ENCODE measurements around the gene LATS1. TPM values are rescaled to one million over a fixed set of nuclear protein-coding genes. Genes with fewer than 3 reads are reported as not detected.
"Not testable (repeated sequence)": the region's sequence is repeated elsewhere in the genome, so short reads cannot be mapped to it uniquely, and the experiment has no call there.

Gene LATS1
- total RNA-seq, 1 donor from 2014 or later = 11.9 TPM

GRCh38 chr6:149694921-149695320, 23.0 kb downstream of the LATS1 start:
- H3K9me3 ChIP-seq = no peaks in the 10 kb centered on the region
- no peak overlapping the region for H3K27ac ChIP-seq
- no peak for DNase-seq (ENCODE audit: low spot score in 2 of 2)
- TF ChIP-seq, protein P1, sequence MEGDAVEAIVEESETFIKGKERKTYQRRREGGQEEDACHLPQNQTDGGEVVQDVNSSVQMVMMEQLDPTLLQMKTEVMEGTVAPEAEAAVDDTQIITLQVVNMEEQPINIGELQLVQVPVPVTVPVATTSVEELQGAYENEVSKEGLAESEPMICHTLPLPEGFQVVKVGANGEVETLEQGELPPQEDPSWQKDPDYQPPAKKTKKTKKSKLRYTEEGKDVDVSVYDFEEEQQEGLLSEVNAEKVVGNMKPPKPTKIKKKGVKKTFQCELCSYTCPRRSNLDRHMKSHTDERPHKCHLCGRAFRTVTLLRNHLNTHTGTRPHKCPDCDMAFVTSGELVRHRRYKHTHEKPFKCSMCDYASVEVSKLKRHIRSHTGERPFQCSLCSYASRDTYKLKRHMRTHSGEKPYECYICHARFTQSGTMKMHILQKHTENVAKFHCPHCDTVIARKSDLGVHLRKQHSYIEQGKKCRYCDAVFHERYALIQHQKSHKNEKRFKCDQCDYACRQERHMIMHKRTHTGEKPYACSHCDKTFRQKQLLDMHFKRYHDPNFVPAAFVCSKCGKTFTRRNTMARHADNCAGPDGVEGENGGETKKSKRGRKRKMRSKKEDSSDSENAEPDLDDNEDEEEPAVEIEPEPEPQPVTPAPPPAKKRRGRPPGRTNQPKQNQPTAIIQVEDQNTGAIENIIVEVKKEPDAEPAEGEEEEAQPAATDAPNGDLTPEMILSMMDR (IDR thresholded peaks at IDR 0.05) = no peak
- peaks cover 13 to 35% of the 10 kb centered on the region in 2 donors for H3K36me3 ChIP-seq
- H3K27me3 ChIP-seq = no peaks in the 10 kb centered on the region
- H3K4me3 ChIP-seq = no peak overlapping the region
- no peaks in the 10 kb centered on the region for H3K4me1 ChIP-seq
- intact Hi-C loops (cut with DNase I) = no loop called here

DNA sequence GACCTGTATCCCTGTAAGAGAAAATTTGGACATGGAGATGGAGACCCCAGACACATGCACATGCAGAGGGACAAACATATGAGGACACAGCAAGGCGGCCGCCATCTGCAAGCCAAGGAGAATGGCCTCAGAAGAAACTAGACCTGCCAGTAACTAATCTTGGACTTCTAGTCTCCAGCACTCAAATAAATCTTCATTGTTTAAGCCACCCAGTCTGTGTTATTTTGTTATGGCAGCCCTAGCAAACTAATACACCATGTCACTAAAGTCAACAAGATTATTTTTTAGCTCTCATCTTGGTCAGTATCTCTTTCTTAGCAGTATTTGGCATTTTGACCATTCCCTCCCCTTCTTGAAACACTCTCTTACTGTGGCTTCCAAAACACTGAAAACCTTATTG, 26.7 kb downstream of the LATS1 start:
- H3K9me3 ChIP-seq = no peaks in the 10 kb centered on the region
- H3K36me3 ChIP-seq = peaks cover 17 to 31% of the 10 kb centered on the region in 2 donors
- H3K4me1 ChIP-seq = no peaks in the 10 kb centered on the region
- no peak overlapping the region for H3K4me3 ChIP-seq
- H3K27me3 ChIP-seq = no peaks in the 10 kb centered on the region
- intact Hi-C loops (cut with DNase I) = no loop called here
- no peak for DNase-seq (ENCODE audit: low spot score in 2 of 2)
- TF ChIP-seq, protein P1 (IDR thresholded peaks at IDR 0.05) = no peak
- no peak overlapping the region for H3K27ac ChIP-seq

- Histone ChIP-seq H3K36me3 (peaks cover 16 to 43% of the 10 kb centered on the region in 2 donors), H3K9me3 (no peaks in the 10 kb centered on the region), H3K27me3 (no peaks in the 10 kb centered on the region), H3K27ac (no peak overlapping the region), H3K4me1 (no peaks in the 10 kb centered on the region), H3K4me3 (no peak overlapping the region)
- intact Hi-C loops (cut with DNase I) = no loop called here
- TF ChIP-seq, protein P1 (IDR thresholded peaks at IDR 0.05) = no peak
- no peak for DNase-seq (ENCODE audit: low spot score in 2 of 2)
Observed at GRCh38 chr6:149686230-149686629, 31.7 kb downstream of the LATS1 start.

GRCh38 chr6:149683256-149683859, 34.5 kb downstream of the LATS1 start:
- no peaks in the 10 kb centered on the region for H3K27me3 ChIP-seq
- H3K4me3 ChIP-seq = no peak overlapping the region
- no peaks in the 10 kb centered on the region for H3K9me3 ChIP-seq
- peaks cover 32 to 48% of the 10 kb centered on the region in 2 donors for H3K36me3 ChIP-seq
- no peak for DNase-seq (ENCODE audit: low spot score in 2 of 2)
- TF ChIP-seq, protein P1 (IDR thresholded peaks at IDR 0.05) = no peak
- intact Hi-C loops (cut with DNase I) = no loop called here
- no peak overlapping the region for H3K27ac ChIP-seq
- H3K4me1 ChIP-seq = no peaks in the 10 kb centered on the region

DNA sequence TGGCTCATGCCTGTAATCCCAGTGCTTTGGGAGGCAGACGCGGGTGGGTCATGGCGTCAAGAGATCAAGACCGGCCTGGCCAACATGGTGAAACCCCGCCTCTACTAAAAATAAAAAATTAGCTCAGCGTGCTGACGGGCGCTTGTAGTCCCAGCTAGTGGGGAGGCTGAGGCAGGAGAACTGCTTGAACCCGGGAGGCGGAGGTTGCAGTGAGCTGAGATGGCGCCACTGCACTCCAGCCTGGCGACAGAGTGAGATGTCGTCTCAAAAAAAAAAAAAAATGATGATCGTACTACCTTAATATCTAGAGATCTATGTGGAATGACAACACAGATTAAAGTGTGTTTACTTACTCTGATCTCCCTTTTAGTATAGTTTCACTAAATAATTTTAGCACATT, 36.1 kb downstream of the LATS1 start:
- H3K27ac ChIP-seq = not testable (repeated sequence)

DNA sequence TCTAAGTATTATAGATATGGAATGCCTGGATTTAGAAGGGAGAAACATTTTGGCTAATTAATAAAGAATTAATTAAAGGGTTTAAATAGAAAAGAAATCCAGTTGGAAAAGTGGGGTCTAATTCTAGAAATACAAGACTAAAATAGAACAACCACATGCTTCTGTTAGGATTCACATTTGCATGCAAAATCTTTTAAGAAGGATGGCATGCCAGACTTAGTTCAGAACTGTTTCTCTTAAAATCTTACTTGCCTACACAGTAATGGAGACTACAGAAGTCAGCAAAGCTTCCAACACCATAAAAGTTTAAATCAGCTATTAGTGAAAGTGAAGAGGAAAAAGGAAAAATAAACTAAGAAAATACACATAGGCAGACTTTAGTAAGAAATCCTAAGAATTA, 36.7 kb downstream of the LATS1 start:
- no peaks in the 10 kb centered on the region for H3K4me1 ChIP-seq
- H3K27me3 ChIP-seq = no peaks in the 10 kb centered on the region
- intact Hi-C loops (cut with DNase I) = no loop called here
- H3K4me3 ChIP-seq = no peak overlapping the region
- H3K36me3 ChIP-seq = peaks cover 38 to 60% of the 10 kb centered on the region in 2 donors
- DNase-seq (ENCODE audit: low spot score in 2 of 2) = no peak
- TF ChIP-seq, protein P1 (IDR thresholded peaks at IDR 0.05) = no peak
- no peaks in the 10 kb centered on the region for H3K9me3 ChIP-seq
- no peak overlapping the region for H3K27ac ChIP-seq

More for the DNA sequence above, 36.1 kb downstream of the LATS1 start:
- peaks cover 31 to 54% of the 10 kb centered on the region in 2 donors for H3K36me3 ChIP-seq
- H3K4me1 ChIP-seq; H3K4me3 ChIP-seq; DNase-seq (ENCODE audit: low spot score in 2 of 2); H3K27me3 ChIP-seq; H3K9me3 ChIP-seq; intact Hi-C loops (cut with DNase I): not testable (repeated sequence)

Data from ascending aorta (tissue), 2 donors.